Erythroblast (primary cell): ENCODE data around the gene DKK1.
A peak's percentile ranks its signal among the peaks of the same experiment; 100 is the strongest.

Experiments used
- DNase-seq, 2 experiments: peaks; one replicate each; lab custom pipeline; 2025; lab: John Stamatoyannopoulos, UW
- GATA1 ChIP-seq: IDR thresholded peaks from 2 replicates; pipeline ENCODE4 v1.6.1; 2011; ENCODE audit warnings: low read depth, mild to moderate bottlenecking, control low read depth, low read length, moderate library complexity
- POLR2A ChIP-seq: IDR thresholded peaks from 2 replicates; pipeline ENCODE4 v1.6.1; 2011; ENCODE audit warnings: mild to moderate bottlenecking, low read length

Gene DKK1

GRCh38 chr10:52300599-52301277, 13.3 kb upstream of the DKK1 start:
- DNase-seq = no peak
- no peak for TF ChIP-seq GATA1
- no peak for TF ChIP-seq POLR2A

- TF ChIP-seq GATA1 (no peak), POLR2A (no peak)
- peak; percentile 53 to 57 for DNase-seq
These were observed 5.6 kb upstream of the DKK1 start for GRCh38 chr10:52308251-52309031.

GRCh38 chr10:52312942-52313255, 1.2 kb upstream of the DKK1 start:
- DNase-seq = no peak

GRCh38 chr10:52313256-52313932, 687 bp upstream of the DKK1 start:
- DNase-seq = no peak
- TF ChIP-seq GATA1 (no peak), POLR2A (no peak)

More at GRCh38 chr10:52312942-52313255, 1.2 kb upstream of the DKK1 start:
- no peak for TF ChIP-seq POLR2A
- TF ChIP-seq GATA1 = no peak

- DNase-seq = no peak
- TF ChIP-seq POLR2A = no peak
- no peak for TF ChIP-seq GATA1
These were observed 906 bp downstream of the DKK1 start for GRCh38 chr10:52314822-52315552.

- no peak for TF ChIP-seq POLR2A
- no peak for TF ChIP-seq GATA1
- no peak for DNase-seq
These were observed 1.9 kb downstream of the DKK1 start for GRCh38 chr10:52316001-52316400.

- TF ChIP-seq POLR2A = no peak
- TF ChIP-seq GATA1 = no peak
- DNase-seq = no peak
These were observed 2.4 kb downstream of the DKK1 start for GRCh38 chr10:52316500-52316899.

GRCh38 chr10:52318136-52318701, 4.1 kb downstream of the DKK1 start:
- no peak for DNase-seq
- TF ChIP-seq GATA1 (no peak), POLR2A (no peak)

GRCh38 chr10:52318822-52319464, 4.9 kb downstream of the DKK1 start:
- DNase-seq = no peak
- TF ChIP-seq POLR2A (no peak), GATA1 (no peak)

GRCh38 chr10:52319926-52320325, 5.8 kb downstream of the DKK1 start:
- TF ChIP-seq GATA1 = no peak
- no peak for TF ChIP-seq POLR2A
- DNase-seq = no peak

GRCh38 chr10:52322323-52322722, 8.2 kb downstream of the DKK1 start:
- TF ChIP-seq POLR2A (no peak), GATA1 (no peak)
- no peak for DNase-seq

- TF ChIP-seq GATA1 = no peak
- TF ChIP-seq POLR2A = no peak
- no peak for DNase-seq
These were observed 8.9 kb downstream of the DKK1 start for GRCh38 chr10:52322936-52323335.

GRCh38 chr10:52326382-52326781, 12.3 kb downstream of the DKK1 start:
- no peak for DNase-seq
- TF ChIP-seq GATA1 (no peak), POLR2A (no peak)
